Ecto neural progenitor cell (in vitro differentiated cells): ENCODE data around the gene HEPACAM.
"Not testable (repeated sequence)": the region's sequence is repeated elsewhere in the genome, so short reads cannot be mapped to it uniquely, and the experiment has no call there.

Experiments
- DNase-seq: peaks from one replicate; pipeline ENCODE4 v3.0.0-alpha.2; 2018; ENCODE audit warnings: low spot score

The HEPACAM gene, protein sequence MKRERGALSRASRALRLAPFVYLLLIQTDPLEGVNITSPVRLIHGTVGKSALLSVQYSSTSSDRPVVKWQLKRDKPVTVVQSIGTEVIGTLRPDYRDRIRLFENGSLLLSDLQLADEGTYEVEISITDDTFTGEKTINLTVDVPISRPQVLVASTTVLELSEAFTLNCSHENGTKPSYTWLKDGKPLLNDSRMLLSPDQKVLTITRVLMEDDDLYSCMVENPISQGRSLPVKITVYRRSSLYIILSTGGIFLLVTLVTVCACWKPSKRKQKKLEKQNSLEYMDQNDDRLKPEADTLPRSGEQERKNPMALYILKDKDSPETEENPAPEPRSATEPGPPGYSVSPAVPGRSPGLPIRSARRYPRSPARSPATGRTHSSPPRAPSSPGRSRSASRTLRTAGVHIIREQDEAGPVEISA

DNA sequence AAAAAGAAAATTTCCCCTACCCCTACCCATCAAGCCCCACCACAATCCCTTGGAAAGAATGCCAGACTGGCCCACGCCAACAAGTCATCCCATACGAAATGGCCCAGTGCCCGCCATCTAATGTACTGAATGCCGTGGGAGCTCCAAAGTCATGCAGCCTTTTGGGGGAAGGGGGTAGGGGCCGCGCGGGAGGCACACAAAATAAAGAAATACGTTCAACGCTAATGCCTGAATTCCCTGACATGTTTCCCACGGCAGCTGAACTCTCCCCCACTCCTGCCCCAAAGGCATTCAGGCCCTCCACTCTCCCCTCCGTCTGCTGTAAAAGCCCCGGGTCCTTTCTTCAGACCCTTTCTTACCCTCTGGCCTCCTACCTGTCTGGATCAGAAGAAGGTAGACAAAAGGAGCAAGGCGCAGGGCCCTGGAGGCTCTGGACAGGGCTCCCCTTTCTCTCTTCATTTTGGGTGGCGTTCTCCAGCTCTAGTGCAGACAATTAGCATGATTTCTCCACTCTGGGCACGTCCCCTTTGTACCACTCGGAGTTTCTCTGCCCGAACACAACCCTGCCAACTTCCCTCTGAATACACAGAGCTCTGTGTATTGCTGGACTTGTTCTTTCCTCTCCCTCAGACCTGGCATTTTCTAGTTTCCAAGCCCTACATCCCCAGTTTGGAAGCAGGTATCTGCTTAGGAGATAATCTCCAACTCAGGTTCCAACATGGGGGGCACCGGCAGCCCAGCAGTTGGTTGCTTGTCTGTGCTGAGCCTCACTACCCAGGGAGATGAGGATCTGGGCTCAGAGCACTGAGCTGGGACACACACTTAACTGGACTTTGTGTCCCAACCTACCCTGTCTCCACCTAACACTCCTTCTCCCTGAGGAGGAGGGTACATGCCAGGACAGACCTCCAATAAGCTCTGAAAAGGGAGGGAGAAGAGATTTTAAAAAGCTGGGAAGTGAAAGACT lies at the start of gene HEPACAM:
HEPACAM (minus strand) TSS at position 500 of the 967 bp plus-strand sequence; CDS start at position 459, 41 bp downstream.
- DNase-seq: no peak

DNA sequence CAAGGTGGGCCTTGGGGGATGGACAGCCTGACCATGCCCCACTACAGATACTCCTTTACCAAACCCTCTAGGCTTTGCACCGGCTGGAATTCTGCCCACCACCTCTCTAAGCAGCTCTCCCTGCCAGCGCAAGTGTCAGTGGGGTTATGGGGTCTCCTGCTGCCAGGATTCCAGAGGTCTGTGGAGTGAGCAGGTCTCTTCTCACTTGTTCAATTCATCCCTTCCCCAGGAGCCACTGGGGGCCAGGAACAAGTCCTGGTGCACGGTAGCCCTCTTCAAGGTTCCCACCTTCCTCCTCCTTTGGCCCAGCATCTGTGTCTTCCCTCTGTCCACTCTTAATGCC lies 48.6 kb upstream of the HEPACAM start:
- no peak for DNase-seq

DNA sequence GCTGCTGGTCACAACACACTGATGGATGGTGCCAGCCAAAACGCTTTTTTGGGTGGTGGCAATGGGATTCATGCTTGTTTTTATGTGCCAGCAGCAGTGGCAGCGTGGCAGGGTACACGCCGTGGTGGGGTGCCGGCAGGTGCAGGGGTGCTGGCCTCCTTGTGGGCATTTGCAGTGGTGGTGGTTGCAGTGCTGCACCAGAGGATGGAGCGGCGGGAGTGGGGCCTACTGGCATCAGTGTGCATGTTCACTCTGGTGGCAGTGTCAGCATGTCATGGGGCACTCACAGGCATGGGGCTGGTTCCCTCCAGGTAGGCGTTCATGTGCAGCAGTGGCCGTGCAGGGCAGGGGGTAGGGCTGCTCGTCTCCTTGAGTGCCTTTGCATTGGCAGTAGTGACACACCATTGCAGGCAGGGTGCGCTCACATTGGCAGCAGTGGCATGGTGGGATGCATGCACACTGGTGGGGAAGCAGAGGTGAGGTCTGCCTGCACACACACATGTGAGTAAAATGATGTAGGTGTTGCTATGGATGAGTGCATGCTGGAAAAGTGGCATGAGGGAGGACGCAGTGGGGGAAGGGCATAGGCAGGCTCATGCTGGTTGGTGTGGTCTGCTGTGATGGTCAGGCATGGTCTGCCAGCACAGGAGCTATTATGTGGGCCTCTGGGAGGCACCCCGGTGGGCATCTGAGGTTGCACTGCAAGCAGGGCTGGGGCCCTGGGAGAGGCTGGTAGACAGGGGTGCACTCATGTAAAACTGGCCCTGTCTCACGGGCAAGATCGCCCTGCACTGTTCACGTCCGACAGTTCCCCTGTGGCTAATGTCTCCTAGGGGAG lies 48.0 kb upstream of the HEPACAM start:
- no peak for DNase-seq

DNA sequence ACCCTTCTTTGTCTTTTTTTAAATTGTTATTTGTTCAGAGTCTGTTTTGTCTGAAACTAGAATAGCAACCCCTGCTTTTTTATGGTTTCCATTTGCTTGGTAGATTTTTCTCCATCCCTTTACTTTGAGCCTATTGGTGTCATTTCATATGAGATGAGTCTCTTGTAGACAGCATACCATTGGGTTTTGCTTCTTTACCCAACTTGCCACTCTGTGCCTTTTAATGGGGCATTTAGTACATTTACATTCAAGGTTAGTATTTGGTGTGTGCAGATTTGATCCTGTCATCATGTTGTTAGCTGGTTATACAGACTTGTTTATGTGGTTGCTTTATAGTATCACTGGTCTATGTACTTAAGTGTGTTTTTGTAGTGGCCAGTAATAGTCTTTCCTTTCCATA lies 46.2 kb upstream of the HEPACAM start:
- DNase-seq: no peak

DNA sequence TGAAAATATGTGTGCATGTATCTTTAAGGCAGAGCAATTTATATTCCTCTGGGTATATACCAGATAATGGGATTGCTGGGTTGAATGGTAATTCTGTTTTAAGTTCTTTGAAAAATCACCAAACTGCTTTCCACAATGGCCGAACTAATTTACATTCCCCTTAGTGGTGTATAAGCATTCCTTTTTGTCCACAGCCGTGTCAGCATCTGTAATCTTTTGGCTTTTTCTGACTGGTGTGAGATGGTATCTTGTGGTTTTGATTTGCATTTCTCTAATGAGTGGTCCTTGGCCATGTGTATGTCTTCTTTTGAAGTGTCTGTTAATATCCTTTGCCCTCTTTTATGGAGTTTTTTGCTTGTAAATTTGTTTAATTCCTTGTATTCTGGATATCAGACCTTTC lies 42.5 kb upstream of the HEPACAM start:
- no peak for DNase-seq

DNA sequence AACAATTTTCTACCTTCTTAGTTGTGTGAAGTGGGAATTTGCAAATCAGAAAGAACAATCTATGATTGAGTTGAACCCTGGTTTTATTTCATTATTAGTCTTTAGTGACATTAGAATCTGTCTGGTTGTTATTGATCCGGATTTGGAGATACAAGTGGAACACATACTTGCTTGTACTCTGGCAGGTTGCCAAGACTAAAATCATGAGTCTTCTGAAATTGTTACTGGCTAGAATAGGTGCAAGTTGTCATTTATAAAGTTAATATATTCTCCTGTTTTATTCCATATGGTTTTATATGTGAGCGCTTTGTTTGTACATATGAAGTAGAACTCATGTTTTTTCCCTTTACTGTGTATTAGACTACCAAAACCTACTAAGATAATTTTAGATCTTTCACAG lies 41.2 kb upstream of the HEPACAM start:
- no peak for DNase-seq

DNA sequence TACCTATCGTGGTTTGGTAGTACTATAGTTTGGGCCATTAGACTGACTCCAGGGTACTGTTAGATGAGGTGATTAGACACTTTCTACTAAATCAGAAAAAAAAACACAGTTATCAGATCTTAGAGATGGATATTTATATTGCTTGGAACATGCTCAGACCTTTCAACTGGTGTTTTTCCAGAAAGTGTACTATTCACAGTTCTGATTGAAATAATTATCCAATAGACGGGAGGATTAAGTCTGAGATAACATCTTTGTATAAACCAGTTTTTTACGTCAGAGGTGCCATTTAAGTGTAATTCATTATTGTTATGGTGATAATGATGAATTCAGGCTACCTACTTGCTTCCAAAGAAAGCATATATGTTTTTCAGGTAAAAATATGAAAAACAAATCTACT lies 40.7 kb upstream of the HEPACAM start:
- no peak for DNase-seq

DNA sequence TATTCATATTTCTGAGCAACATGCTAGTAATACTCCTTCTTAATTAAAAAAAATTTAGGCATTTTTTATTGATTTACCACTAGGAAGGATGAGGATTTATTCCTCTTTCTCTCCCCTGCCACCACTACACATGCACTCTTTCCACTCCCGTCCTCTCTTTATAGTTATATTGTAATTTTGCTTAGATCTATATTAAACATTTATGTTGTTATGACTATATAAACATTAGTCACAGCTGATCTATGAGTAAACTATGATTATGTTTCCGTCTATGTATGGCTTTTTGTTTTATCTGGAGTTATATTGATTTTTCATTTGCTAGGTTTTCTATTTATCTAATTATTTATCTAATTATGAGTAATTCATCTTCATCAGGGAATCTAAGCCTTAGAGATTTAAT lies 36.0 kb upstream of the HEPACAM start:
- DNase-seq: no peak

DNA sequence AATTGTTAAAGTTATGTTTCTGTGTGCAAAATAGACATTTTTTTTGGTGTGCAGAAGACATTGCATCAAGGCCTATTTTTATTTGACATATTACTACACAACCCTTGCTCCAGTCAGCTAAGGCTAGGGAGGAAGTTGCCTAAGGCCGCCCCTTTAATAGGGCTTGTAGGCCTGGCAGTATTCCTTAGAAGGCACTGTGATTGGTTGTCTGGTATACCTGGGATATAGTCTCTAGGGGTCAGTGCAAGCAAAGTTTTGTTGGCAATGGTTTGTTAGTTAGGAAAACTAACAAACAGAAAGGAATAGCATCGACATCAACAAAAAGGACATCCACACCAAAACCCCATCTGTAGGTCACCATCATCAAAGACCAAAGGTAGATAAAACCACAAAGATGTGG lies 35.1 kb upstream of the HEPACAM start:
- DNase-seq: no peak

DNA sequence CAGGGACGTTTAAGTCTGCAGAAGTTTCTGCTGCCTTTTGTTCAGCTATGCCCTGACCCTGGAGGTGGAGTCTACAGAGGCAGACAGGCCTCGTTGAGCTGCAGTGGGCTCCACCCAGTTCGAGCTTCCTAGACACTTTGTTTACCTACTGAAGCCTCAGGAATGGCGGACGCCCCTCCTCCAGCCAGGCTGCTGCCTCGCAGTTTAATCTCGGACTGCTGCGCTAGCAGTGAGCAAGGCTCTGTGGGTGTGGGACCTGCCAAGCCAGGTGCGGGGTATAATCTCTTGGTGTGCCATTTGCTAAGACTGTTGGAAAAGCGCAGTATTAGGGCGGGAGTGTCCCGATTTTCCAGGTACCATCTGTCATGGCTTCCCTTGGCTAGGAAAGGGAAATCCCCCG lies 32.4 kb upstream of the HEPACAM start:
- not testable (repeated sequence) for DNase-seq

DNA sequence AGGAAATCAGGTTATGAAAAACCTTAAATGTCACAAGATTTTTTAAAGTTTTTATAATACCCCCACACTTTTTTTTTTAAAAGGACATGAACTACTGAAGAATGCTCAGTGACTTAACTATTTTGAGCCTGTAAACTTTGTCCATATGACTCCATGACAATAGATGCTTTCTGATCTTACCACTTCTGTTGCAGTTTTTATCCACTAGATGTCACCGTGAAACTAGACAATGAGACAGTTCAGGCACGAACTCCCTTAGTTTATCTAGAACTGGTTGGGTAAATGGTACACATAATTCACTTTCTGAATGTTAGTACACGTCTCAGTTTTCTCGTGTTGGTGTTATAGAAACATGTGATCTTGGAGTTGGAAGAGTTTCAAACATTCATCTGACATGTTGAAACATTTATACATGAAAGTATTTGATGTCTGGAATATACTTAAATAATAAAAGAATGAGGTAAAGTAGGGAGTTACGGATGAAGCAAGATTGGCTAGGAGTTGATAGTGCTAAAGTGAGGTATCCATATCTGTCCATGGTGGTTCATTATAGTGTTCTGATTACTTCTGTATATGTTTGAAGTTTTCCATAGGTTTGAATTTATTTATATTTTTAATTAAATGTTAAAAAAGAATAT lies 26.2 kb upstream of the HEPACAM start:
- no peak for DNase-seq

DNA sequence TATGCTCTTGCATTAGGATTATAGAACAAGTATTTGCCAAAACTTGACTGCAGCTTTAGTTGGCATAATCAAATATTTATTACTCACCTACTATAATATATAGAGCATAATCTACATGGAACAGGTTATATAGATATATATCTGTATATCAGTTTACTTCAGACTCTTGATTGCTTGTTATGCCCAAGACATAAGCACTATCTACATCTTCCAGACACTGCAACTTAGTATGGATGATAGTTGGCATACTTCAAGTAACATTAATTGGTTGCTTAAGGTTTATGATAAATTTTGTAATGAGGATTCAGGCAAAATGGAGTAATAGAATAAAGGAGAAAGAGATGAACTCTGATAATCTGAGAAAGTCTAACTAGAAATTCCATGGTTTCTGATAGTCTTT lies 19.2 kb upstream of the HEPACAM start:
- DNase-seq: no peak

DNA sequence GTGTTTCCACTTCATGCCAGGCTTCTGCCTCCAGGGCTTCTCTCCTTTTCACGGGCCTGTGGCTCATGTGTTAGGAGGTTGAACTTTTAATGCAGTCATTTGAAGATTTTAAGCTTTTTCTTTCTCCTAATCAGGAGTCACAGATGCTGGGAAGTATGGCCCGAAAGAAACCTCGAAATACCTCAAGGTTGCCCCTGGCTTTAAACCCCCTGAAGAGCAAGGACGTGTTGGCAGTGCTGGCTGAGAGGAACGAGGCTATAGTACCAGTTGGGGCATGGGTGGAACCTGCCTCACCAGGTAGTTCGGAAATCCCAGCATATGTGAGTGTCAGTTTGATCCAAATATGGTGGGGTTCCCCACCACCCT lies 18.7 kb upstream of the HEPACAM start:
- DNase-seq: no peak

DNA sequence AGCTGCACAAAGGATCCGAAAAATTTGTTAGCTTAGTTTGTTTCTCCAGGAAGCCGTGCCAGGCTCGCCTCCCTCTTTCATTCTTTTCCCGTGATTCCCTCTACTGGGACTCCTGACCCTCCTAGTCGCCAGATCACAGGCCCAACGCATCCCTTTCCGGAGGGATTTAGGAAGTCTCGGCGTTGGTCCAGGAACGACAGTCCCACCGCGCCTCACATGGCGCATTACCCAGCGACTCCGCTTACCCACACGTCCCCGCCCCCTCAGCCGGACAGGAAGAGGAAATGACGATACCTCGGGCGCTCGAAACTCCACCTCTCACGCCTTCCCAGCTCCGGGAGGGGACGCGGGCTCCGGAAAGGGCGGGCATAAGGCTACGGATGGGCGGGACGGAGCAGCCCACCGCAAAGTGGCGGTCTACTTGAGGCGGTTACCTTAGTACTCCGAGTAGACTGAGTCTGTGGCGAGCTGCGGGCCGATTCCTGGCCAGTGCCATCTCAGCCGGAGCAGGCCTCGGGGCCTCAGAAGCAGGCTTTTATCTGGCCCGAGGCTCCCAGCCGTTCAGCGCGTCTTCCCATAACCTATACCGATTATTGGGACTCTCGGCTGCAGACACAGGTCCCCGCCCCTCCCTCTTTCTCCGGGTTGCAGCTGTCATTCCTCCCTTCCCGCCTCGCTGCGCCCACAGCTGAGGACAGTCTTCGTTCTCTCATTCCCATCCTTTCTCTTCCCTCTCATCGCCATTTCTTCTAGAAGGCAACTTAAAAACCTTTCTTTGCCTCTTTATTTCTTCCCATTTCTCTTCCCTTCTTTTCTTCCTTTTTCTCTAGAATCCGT lies 18.1 kb upstream of the HEPACAM start, which contains the start of gene CCDC15:
CCDC15 (plus strand) TSS at position 450 of the 837 bp plus-strand sequence. CDS start 531 bp downstream, outside the sequence.
- peak; percentile 97 for DNase-seq

DNA sequence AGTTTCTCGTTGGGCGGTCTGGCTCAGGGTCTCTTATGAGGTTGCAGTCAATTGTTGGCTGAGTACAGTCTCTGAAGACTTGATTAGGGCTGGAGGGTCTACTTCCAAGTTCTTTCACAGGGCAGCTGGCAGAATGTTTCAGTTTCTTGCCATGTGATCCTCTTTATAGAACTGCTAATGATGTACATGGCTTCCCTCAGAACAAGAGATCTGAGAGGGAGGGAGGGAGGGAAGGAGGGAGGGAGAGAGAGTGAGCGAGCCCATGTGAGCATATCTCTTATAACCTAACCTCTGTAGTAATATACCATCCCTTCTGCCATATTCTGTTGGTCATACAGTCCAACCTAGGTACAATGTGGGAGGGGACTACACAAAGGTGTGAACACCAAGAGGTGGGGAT lies 15.5 kb upstream of the HEPACAM start:
- no peak for DNase-seq

DNA sequence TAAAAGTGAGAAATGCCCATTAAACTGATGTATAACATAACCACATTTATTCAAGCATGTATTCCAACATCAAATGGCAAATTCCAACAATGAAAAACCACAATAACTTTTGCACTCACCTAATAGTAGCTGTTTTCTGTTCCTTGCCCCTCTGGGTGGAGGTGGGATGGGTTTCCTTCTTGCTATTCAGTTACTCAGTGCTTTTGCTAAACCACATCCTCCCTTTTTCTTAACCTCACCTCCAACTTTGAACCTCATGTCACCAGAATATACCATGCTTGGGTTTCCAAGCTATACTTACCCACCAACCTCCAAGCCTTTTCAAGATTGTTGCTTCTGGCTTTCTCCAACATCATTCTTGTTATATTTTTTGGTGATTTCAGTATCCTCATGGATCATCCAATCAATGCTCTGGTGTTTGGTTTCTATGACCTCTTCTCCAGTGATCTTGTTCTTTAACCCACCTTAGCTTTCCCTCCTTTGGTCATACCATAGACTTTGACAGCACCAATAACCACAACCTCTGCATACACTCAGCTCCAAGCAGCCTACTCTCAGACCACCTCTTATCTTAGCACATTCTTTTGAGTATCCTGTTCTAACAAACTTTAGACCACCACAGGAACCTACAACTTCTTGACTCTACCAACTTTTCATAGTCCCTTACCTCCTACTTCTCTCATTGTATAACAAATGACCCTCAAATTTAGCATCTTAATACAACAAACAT lies 14.9 kb upstream of the HEPACAM start:
- DNase-seq: no peak

DNA sequence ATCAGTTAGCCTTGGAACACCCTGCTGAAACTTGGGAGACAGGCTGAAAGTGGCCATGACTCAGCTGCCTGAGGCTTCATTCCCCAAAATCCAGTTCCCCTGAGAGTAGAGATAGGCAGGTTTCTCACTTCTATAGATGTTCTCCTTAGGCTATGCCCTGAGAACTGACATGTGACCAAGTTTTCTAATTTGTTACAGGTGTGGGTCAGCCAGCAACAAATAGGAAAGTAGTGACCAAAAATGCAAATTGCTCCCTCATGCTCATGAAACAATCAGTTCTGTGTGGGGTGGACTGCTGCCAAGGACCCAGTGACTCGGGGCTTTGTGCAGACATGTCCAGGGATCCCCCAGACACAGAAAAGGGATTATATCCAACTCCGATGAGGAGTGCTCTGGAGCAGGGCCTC lies 10.9 kb upstream of the HEPACAM start:
- DNase-seq: no peak

DNA sequence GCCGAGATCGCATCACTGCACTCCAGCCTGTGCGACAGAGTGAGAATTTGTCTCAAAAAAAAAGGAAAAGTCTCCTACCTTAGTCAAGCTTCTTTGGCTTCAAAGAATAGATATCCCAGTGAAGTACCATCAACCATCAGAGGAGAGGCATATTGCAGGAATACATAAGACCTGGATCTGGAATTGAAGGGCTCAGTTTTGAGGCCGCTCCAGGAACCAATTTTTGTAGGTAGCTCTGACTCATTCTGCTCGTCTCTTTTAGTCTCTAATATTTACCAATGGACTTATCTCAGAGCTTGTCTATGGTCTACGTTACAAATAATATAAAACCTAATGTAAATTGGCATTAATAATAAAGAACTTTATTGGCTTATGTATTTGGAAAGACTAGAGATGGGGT lies 10.0 kb upstream of the HEPACAM start:
- DNase-seq: no peak

DNA sequence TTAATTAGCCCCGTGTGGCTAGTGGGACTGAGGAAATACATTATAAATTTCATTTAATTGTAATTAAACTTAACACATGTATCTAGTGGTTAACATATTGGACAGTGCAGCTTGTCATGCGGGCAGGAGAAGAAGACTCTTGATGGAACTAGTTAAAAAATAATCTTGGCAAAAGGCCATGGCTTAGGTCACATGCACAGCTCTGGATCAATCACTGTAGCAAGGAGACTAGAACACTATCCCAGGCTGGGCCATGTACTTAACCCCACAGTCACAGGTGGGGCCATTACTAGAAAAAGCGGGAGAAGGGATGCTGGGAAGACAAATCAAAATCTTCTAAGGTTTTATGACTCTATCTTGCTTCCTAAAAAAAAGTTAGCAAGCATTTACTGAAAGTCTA lies 8.7 kb upstream of the HEPACAM start:
- no peak for DNase-seq

DNA sequence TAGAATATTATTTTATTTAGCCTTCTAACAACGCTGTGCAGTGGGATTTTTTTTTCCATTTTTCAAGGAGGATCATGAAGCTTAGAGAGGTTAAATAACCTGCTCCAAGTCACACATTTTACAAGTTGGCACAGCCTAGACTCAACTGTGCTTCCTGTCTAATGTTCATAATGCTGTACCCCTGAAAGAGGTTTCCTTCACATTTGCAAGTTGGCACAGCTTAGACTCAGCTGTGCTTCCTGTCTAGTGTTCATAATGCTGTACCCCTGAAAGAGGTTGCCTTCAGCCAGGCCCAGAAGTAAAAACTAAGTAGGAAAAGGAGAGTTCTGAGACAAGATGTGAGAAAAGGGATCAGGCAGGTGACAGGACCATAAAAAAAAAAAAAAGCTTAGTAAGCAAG lies 7.9 kb upstream of the HEPACAM start:
- no peak for DNase-seq
